ENCODE results near the gene HACE1.
A peak's percentile ranks its signal among the peaks of the same experiment; 100 is the strongest.

HACE1 gene

DNA sequence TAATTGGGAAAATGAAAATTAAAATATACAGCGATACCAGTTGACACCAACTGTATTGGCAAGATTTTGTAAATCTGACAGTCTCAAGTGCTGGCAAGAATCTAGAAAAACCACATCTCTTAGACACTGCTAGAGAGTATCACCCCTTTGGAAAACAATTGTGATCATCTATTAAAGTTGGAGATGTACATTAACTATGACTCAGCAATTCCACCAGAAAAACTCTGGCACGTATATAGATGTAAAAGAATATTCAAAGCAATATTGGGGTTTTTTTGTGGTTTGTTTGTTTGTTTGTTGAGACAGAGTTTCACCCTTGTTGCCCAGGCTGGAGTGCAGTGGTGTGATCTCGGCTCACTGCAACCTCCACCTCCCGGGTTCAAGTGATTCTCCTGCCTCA is 142.9 kb downstream of the HACE1 start:
- FAIRE-seq, result no peak
- no peak for DNase-seq (ENCODE audit: insufficient read length, low spot score)
- no peak for TF ChIP-seq TAF1 (IDR thresholded peaks at IDR 0.05; ENCODE audit: low read depth, low read length)
- no peak for TF ChIP-seq SPI1 (IDR thresholded peaks at IDR 0.05; ENCODE audit: low read depth, low read length)
- TF ChIP-seq POU2F2 (IDR thresholded peaks at IDR 0.05; ENCODE audit: low read depth, low read length), result no peak
- no peak for TF ChIP-seq POLR2A (IDR thresholded peaks at IDR 0.05; ENCODE audit: low read depth, low read length)
- TF ChIP-seq PAX5 (IDR thresholded peaks at IDR 0.05; ENCODE audit: insufficient read depth, low read length, severe bottlenecking), result no peak
- no peak for TF ChIP-seq POLR2AphosphoS5 (IDR thresholded peaks at IDR 0.05; ENCODE audit: low read depth, low read length)

DNA sequence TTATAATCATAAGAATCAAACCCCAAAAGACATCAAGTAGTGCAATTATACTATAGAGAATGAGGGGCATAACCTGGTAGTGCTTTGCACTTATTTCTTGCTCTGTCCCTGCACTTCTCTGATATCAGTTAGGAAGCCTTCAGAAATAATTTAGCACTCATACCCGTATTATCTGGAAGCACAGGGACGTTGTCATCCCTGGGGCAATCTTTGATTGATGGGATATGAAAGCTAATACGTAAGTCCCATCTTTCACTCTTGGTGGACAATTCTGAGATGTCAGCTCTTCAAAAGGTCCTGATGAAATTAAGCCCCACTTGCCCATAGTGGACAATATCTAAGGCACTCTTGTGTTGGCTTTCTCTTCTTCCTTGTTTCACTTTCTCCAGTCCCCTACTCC is 144.9 kb downstream of the HACE1 start:
- no peak for FAIRE-seq
- TF ChIP-seq POLR2AphosphoS5 (IDR thresholded peaks at IDR 0.05; ENCODE audit: low read depth, low read length), result no peak
- TF ChIP-seq TAF1 (IDR thresholded peaks at IDR 0.05; ENCODE audit: low read depth, low read length), result no peak
- TF ChIP-seq POLR2A (IDR thresholded peaks at IDR 0.05; ENCODE audit: low read depth, low read length), result no peak
- no peak for TF ChIP-seq SPI1 (IDR thresholded peaks at IDR 0.05; ENCODE audit: low read depth, low read length)
- no peak for TF ChIP-seq POU2F2 (IDR thresholded peaks at IDR 0.05; ENCODE audit: low read depth, low read length)
- no peak for TF ChIP-seq PAX5 (IDR thresholded peaks at IDR 0.05; ENCODE audit: insufficient read depth, low read length, severe bottlenecking)
- no peak for DNase-seq (ENCODE audit: insufficient read length, low spot score)

DNA sequence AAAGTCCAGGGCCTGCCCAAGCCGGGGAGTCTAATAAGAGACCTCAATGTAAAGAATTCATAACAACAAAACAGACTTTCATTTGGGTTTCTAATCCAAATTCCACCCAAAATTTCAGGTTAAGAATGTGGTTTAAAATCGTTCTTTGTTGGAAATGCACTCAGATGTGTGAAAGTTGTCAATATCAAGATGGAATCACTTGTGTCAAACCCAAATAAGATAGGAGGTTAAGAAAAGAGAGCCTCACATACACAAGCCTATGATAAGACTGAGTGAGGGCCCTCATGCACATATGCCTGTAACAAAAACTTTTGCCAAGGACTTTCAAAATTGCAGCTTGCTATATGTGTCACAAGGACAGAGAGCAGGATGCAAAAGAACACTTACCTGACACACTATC is 145.7 kb downstream of the HACE1 start:
- no peak for FAIRE-seq
- DNase-seq (ENCODE audit: insufficient read length, low spot score), result no peak
- TF ChIP-seq PAX5 (IDR thresholded peaks at IDR 0.05; ENCODE audit: insufficient read depth, low read length, severe bottlenecking) (no peak), POLR2A (IDR thresholded peaks at IDR 0.05; ENCODE audit: low read depth, low read length) (no peak), POU2F2 (IDR thresholded peaks at IDR 0.05; ENCODE audit: low read depth, low read length) (no peak), TAF1 (IDR thresholded peaks at IDR 0.05; ENCODE audit: low read depth, low read length) (no peak), POLR2AphosphoS5 (IDR thresholded peaks at IDR 0.05; ENCODE audit: low read depth, low read length) (no peak), SPI1 (IDR thresholded peaks at IDR 0.05; ENCODE audit: low read depth, low read length) (no peak)

DNA sequence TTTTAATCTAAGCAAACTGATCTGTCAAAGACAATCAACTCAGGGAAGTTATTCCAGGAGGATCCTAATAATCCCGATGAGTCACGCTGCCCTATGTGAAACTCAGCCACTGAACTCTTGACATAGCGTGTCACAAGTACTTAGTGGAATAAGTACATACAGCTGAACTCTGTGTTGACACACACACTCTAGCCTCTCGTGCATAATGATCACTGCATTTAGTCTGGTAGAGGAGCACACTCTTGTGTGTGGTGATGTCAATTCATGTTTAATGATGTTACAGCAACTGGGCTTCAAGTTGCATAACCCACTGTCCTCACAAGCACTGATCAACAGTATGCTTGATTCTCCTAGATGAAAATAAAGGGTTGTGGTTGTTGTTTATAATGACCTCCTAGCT is 148.3 kb downstream of the HACE1 start:
- FAIRE-seq (no peak), DNase-seq (ENCODE audit: insufficient read length, low spot score) (no peak)
- TF ChIP-seq POU2F2 (IDR thresholded peaks at IDR 0.05; ENCODE audit: low read depth, low read length) (no peak), POLR2AphosphoS5 (IDR thresholded peaks at IDR 0.05; ENCODE audit: low read depth, low read length) (no peak), TAF1 (IDR thresholded peaks at IDR 0.05; ENCODE audit: low read depth, low read length) (no peak), SPI1 (IDR thresholded peaks at IDR 0.05; ENCODE audit: low read depth, low read length) (no peak), POLR2A (IDR thresholded peaks at IDR 0.05; ENCODE audit: low read depth, low read length) (no peak), PAX5 (IDR thresholded peaks at IDR 0.05; ENCODE audit: insufficient read depth, low read length, severe bottlenecking) (no peak)

DNA sequence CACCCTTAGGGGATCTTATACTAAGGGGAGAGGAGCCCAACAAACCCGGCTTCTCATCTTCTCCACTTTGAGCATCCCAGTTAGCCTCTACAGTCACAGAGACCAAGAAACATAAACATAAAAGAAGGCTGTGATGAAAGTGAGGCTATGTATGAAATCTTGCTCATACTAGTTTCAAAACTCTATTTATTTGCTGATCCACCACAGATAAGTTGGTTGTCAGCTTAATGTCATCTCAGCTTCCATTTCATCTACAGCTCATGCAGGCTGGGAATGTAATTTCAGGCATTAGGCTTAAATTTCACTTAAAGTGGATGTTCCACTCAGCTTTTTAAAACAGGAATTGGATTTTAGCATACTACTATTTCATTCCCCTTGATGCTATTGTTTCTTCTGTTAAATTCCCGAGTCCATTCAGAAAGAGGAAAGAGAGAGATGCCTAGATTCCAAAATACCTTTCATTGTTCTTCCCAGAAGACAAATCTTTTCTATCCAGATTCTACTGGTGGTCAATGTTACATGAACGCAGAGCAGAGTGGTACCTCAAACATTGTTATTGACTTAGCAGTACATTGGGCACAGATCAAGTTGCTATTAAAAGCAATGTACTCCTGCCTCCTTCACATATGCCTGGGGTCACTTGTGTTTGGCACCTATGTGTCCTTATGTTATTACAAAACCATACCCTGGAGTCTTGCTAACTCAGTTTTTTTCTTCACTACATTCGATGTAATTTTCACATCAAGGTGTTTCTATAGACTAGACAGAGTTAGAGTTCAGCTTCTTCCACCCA is 149.0 kb downstream of the HACE1 start:
- DNase-seq (ENCODE audit: insufficient read length, low spot score) (no peak), FAIRE-seq (no peak)
- TF ChIP-seq POU2F2 (IDR thresholded peaks at IDR 0.05; ENCODE audit: low read depth, low read length), result no peak
- TF ChIP-seq PAX5 (IDR thresholded peaks at IDR 0.05; ENCODE audit: insufficient read depth, low read length, severe bottlenecking), result no peak
- no peak for TF ChIP-seq POLR2A (IDR thresholded peaks at IDR 0.05; ENCODE audit: low read depth, low read length)
- no peak for TF ChIP-seq SPI1 (IDR thresholded peaks at IDR 0.05; ENCODE audit: low read depth, low read length)
- no peak for TF ChIP-seq TAF1 (IDR thresholded peaks at IDR 0.05; ENCODE audit: low read depth, low read length)
- no peak for TF ChIP-seq POLR2AphosphoS5 (IDR thresholded peaks at IDR 0.05; ENCODE audit: low read depth, low read length)

DNA sequence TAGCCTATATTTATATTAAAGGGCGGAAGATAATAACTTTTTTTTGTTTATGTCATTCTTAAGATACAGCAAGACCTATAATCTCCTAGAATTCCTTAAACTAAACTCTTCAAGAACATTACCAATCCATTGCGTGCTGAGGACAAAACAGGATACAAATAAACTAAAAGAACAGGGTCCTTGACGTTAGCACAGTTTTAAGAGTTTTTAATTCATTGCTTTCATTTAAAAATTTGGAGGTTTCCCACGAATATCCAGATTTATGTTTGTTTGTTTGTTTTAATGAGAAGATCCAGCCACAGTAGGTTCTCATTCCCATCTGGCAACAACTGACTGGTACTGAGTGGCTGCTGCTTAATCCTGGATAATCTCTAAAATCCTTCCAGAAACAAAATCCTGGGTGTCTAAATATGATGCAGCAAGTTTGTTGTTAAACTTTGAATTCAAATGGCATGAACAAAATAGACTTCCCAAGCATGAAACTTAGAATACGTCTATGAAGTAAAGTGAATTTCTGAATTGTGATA is 153.7 kb downstream of the HACE1 start:
- FAIRE-seq (no peak), DNase-seq (ENCODE audit: insufficient read length, low spot score) (no peak)
- TF ChIP-seq POU2F2 (IDR thresholded peaks at IDR 0.05; ENCODE audit: low read depth, low read length) (no peak), SPI1 (IDR thresholded peaks at IDR 0.05; ENCODE audit: low read depth, low read length) (no peak), PAX5 (IDR thresholded peaks at IDR 0.05; ENCODE audit: insufficient read depth, low read length, severe bottlenecking) (no peak), TAF1 (IDR thresholded peaks at IDR 0.05; ENCODE audit: low read depth, low read length) (no peak), POLR2AphosphoS5 (IDR thresholded peaks at IDR 0.05; ENCODE audit: low read depth, low read length) (no peak), POLR2A (IDR thresholded peaks at IDR 0.05; ENCODE audit: low read depth, low read length) (no peak)

GRCh38 chr6:104705095-104705707 is 154.5 kb downstream of the HACE1 start:
- TF ChIP-seq POLR2A (IDR thresholded peaks at IDR 0.05; ENCODE audit: low read depth, low read length) (no peak), TAF1 (IDR thresholded peaks at IDR 0.05; ENCODE audit: low read depth, low read length) (no peak), SPI1 (IDR thresholded peaks at IDR 0.05; ENCODE audit: low read depth, low read length) (0 out of 2 replicates have a peak, but pooled peaks have one; percentile 25), POU2F2 (IDR thresholded peaks at IDR 0.05; ENCODE audit: low read depth, low read length) (no peak)
- FAIRE-seq (no peak), DNase-seq (ENCODE audit: insufficient read length, low spot score) (no peak)

DNA sequence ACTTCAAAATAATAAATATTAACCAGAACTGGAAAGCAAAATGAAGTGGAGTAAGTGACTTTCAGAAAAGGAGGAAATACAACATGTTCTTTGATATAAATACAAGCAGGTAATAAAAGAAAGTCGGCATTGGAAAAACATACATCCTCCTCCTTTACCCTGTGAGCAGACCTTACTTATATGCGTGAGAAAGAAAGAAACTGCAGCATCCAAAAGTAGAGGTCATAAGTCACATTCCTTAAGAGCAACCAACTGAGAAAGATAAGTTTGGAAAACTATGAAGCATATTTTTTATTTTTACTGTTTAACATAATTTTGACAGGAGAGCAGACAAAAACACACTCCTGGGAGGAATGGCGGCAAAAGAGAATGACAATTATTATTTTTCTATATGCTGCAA is 155.5 kb downstream of the HACE1 start:
- FAIRE-seq (no peak), DNase-seq (ENCODE audit: insufficient read length, low spot score) (no peak)
- no peak for TF ChIP-seq PAX5 (IDR thresholded peaks at IDR 0.05; ENCODE audit: insufficient read depth, low read length, severe bottlenecking)
- no peak for TF ChIP-seq POLR2A (IDR thresholded peaks at IDR 0.05; ENCODE audit: low read depth, low read length)
- TF ChIP-seq SPI1 (IDR thresholded peaks at IDR 0.05; ENCODE audit: low read depth, low read length), result no peak
- no peak for TF ChIP-seq TAF1 (IDR thresholded peaks at IDR 0.05; ENCODE audit: low read depth, low read length)
- no peak for TF ChIP-seq POLR2AphosphoS5 (IDR thresholded peaks at IDR 0.05; ENCODE audit: low read depth, low read length)
- TF ChIP-seq POU2F2 (IDR thresholded peaks at IDR 0.05; ENCODE audit: low read depth, low read length), result no peak

DNA sequence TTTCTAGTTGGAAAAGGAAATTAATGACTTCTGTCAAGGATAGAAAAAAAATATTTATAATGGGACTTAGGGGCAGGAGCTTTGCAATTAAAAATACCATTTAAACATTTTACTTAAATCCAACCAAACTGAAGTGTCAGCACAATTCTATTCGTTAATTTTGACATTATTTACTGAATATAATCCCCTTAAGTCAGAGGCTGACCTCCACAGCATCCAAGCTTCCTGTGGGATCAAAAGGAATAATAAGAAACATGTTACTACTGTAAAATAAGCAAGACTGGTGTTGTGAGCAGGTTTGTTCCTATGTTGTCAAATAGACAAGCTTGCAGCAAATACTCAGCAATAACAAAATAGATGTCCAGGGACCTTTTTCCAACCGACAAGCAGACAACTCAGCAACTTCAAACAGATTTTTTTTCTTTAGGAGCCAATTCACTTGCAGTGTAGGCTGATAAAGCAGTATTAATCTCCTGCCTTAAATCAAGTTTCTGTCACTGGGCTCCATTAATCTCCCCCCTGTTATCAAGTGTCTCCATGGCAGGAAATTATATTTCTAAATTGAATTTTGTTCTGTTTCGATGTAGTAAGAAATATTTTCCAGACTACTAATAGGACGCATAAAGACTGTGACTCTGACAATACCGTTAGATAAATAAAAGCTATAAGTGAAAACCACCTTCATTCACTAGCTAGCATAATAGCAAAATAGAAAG is 157.4 kb downstream of the HACE1 start:
- TF ChIP-seq POU2F2 (IDR thresholded peaks at IDR 0.05; ENCODE audit: low read depth, low read length), result no peak
- TF ChIP-seq POLR2AphosphoS5 (IDR thresholded peaks at IDR 0.05; ENCODE audit: low read depth, low read length), result no peak
- no peak for TF ChIP-seq SPI1 (IDR thresholded peaks at IDR 0.05; ENCODE audit: low read depth, low read length)
- TF ChIP-seq TAF1 (IDR thresholded peaks at IDR 0.05; ENCODE audit: low read depth, low read length), result no peak
- TF ChIP-seq POLR2A (IDR thresholded peaks at IDR 0.05; ENCODE audit: low read depth, low read length), result no peak
- no peak for TF ChIP-seq PAX5 (IDR thresholded peaks at IDR 0.05; ENCODE audit: insufficient read depth, low read length, severe bottlenecking)
- DNase-seq (ENCODE audit: insufficient read length, low spot score), result no peak
- FAIRE-seq, result no peak
